Stimulated activated CD8-positive, alpha-beta memory T cell treated with anti-CD3 and anti-CD28 coated beads, Interleukin-12 subunit alpha, Interleukin-12 subunit beta, amount 100 ng/mL, for 24 hours (primary cell): ENCODE measurements around the gene HSF2.
"Not testable (repeated sequence)": the region's sequence is repeated elsewhere in the genome, so short reads cannot be mapped to it uniquely, and the experiment has no call there.

Experiments used
- DNase-seq: peaks from one replicate; pipeline ENCODE4 v3.0.0-alpha.2; 2020; ENCODE audit errors: extremely low read depth

The HSF2 gene

DNA sequence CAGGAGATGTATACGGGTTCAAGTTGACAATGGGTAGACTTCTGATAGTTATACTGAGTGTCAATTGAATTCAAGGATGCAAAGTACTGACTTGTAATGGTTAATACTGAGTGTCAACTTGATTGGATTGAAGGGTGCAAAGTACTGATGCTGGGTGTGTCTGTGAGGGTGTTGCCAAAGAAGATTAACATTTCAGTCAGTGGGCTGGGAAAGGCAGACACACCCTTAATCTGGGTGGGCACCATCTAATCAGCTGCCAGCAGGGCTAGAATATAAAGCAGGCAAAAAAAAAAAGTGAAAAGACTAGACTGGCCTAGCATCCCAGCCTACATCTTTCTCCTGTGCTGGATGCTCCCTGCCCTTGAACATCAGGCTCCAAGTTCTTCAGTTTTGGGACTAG lies 55.7 kb downstream of the HSF2 start:
- DNase-seq = not testable (repeated sequence)

DNA sequence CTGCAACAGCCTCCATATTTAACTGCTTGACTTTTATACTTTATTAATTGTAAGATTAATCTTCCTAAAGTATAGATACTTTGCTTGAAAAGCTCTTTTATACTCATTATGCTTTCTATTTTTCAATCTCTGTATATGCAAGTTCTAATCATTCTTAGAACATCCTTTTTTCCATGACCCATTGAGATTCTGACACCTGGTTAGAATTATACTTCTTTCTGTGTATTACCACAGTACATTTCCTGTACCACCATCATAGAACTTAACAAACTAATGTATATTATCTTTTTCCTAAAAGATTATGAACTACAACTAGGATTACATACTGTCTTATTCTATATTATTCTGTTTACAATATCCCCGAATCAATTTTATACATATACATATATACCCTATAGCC lies 58.6 kb downstream of the HSF2 start:
- DNase-seq = no peak

DNA sequence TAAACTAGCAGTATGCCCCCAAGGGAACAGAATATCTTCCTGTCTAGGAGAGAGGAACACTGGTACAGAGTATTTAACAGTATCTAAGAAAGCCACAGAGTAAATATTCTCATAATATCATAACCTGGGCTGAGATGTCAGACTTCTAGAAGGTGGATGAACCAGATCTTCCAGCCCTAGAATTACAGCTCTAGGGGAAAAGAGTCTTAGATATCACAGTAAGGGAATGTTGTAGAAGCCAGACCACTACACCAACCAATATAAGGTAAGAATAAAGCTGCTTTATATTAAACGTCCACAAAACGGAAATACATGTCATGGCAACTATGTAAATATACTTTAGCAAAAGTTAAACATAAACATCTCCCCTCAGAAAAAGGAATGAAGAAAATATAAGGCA lies 59.8 kb downstream of the HSF2 start:
- DNase-seq = no peak

DNA sequence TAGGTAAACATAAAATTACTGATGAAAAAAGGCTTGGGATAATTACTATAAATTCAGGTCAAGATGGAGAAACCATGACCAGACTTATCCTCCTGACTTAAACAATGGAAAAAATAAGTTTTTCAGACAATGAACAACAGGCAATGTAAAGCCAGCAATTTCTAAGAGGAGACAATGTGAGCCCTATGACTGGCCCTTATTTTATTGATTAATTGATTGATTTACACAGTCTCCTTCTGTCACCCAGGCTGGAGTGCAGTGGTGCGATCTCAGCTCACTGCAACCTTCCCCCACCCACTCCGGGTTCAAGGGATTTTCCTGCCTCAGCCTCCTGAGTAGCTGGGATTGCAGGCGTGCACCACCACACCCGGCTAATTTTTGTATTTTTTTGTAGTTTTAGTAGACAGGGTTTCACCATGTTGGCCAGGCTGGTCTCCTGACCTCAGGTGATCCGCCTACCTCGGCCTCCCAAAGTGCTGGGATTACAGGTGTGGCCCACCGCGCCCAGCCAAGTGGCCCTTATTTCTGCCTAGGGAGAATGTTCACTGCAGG lies 60.5 kb downstream of the HSF2 start:
- not testable (repeated sequence) for DNase-seq

DNA sequence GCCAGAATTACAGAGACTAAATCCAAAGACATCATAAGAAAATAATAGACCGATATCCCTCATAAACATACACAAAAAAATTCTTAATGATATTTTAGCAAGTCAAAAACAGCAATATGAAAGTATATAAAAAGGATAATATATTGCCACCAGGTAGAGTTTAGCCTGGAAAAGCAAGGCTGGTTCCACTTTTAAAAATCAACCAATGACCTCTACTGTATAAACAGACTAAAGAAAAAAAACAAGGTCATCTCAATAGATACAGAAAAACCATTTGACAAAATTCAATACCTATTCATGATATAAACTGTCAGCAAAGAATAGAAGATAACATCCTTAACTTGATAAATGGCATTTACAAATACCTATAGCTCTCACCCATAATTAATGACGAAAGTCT lies 62.4 kb downstream of the HSF2 start:
- no peak for DNase-seq

GRCh38 chr6:122471107-122472021 lies 71.9 kb downstream of the HSF2 start, which contains the start of gene SERINC1:
SERINC1 (minus strand) TSS chr6:122471807; CDS start chr6:122471737, 70 bp downstream.
- peak; percentile 80 for DNase-seq

GRCh38 chr6:122472022-122472340 lies 72.5 kb downstream of the HSF2 start:
- DNase-seq = no peak

DNA sequence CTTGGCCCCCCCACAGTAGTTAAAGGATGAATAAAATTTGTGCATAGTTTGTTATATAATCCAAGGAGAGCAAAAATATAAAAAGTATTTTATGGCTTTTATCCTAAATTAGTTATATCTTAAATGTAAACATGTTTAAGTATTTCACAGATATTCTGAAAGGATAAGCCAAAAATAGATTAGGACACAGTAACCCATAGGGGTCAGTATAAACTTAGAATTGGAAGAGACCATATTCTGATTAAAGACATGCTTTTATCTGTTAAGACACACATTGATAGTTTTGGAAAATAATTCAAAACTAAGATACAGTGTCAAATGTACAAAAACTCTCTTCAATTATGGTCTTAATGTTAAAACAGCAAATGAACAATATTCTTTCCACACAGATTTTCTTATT lies 76.7 kb downstream of the HSF2 start:
- no peak for DNase-seq

- DNase-seq = no peak
These were observed 83.3 kb downstream of the HSF2 start for GRCh38 chr6:122482750-122483080.
